Fibroblast of skin of abdomen (primary cell): ENCODE data around the gene BDP1.
"Not testable (repeated sequence)": the region's sequence is repeated elsewhere in the genome, so short reads cannot be mapped to it uniquely, and the experiment has no call there.

ENCODE experiments used
- DNase-seq: peaks from one replicate; pipeline ENCODE4 v3.0.0-alpha.2; 2013

BDP1 gene

GRCh38 chr5:71460693-71461092, 5.2 kb downstream of the BDP1 start:
- no peak for DNase-seq

GRCh38 chr5:71461360-71461759, 5.9 kb downstream of the BDP1 start:
- no peak for DNase-seq

GRCh38 chr5:71471193-71471592, 15.7 kb downstream of the BDP1 start:
- DNase-seq: peak; percentile 8

- DNase-seq: peak; percentile 6
These were observed 20.4 kb downstream of the BDP1 start for GRCh38 chr5:71475788-71476384.

GRCh38 chr5:71481441-71481840, 26.0 kb downstream of the BDP1 start:
- no peak for DNase-seq

- peak; percentile 1 for DNase-seq
These were observed 26.7 kb downstream of the BDP1 start for GRCh38 chr5:71482132-71482531.

GRCh38 chr5:71483355-71483754, 27.9 kb downstream of the BDP1 start:
- peak; percentile 59 for DNase-seq

- DNase-seq: no peak
These were observed 37.6 kb downstream of the BDP1 start for GRCh38 chr5:71492817-71493615.

GRCh38 chr5:71494202-71494601, 38.8 kb downstream of the BDP1 start:
- not testable (repeated sequence) for DNase-seq

- DNase-seq: not testable (repeated sequence)
These were observed 43.3 kb downstream of the BDP1 start for GRCh38 chr5:71498756-71499155.

- no peak for DNase-seq
These were observed 48.1 kb downstream of the BDP1 start for GRCh38 chr5:71503536-71503935.

- DNase-seq: no peak
These were observed 66.7 kb downstream of the BDP1 start for GRCh38 chr5:71522151-71522550.

- not testable (repeated sequence) for DNase-seq
These were observed 70.2 kb downstream of the BDP1 start for GRCh38 chr5:71525611-71526010.

GRCh38 chr5:71528206-71528605, 72.8 kb downstream of the BDP1 start:
- no peak for DNase-seq

GRCh38 chr5:71529682-71530081, 74.2 kb downstream of the BDP1 start:
- no peak for DNase-seq

GRCh38 chr5:71533142-71533541, 77.7 kb downstream of the BDP1 start:
- DNase-seq: peak; percentile 1

- DNase-seq: no peak
These were observed 78.2 kb downstream of the BDP1 start for GRCh38 chr5:71533615-71534014.

GRCh38 chr5:71537687-71538086, 82.2 kb downstream of the BDP1 start:
- no peak for DNase-seq

GRCh38 chr5:71550885-71551284, 95.4 kb downstream of the BDP1 start:
- not testable (repeated sequence) for DNase-seq

GRCh38 chr5:71551582-71551981, 96.1 kb downstream of the BDP1 start:
- not testable (repeated sequence) for DNase-seq

- DNase-seq: not testable (repeated sequence)
These were observed 96.7 kb downstream of the BDP1 start for GRCh38 chr5:71552026-71552749.

GRCh38 chr5:71563161-71563560, 107.7 kb downstream of the BDP1 start:
- no peak for DNase-seq

- no peak for DNase-seq
These were observed 109.4 kb downstream of the BDP1 start for GRCh38 chr5:71564895-71565294.
